Nephron progenitor cell (in vitro differentiated cells): Measurements from ENCODE around the gene PPP1R26.

Experiments
- DNase-seq: peaks from one replicate; pipeline ENCODE4 v3.0.0; 2021
- H3K27ac Mint-ChIP-seq: 2 replicates; pipeline ENCODE4 v1.8.0; 2021; ENCODE audit warnings: mild to moderate bottlenecking, moderate library complexity, mixed read lengths
- H3K27me3 Mint-ChIP-seq: 2 replicates; pipeline ENCODE4 v1.8.0; 2021; ENCODE audit warnings: mild to moderate bottlenecking, low read depth, mixed read lengths; ENCODE audit not compliant: poor library complexity
- H3K36me3 Mint-ChIP-seq: 2 replicates; pipeline ENCODE4 v1.8.0; 2021; ENCODE audit warnings: low read depth, mixed read lengths
- H3K4me1 Mint-ChIP-seq: 2 replicates; pipeline ENCODE4 v1.8.0; 2021; ENCODE audit warnings: mixed read lengths
- H3K4me3 Mint-ChIP-seq: 2 replicates; pipeline ENCODE4 v1.8.0; 2021; ENCODE audit warnings: mild to moderate bottlenecking, moderate library complexity, mixed read lengths
- H3K9me3 Mint-ChIP-seq: 2 replicates; pipeline ENCODE4 v1.8.0; 2021; ENCODE audit warnings: mild to moderate bottlenecking, moderate library complexity, mixed read lengths
- TF ChIP-seq, protein P1 (sequence below): fragments of 200-600 bp; sonication (generic); IDR thresholded peaks from 2 replicates; pipeline ENCODE4 v1.5.0; 2021; ENCODE audit warnings: antibody characterized with exemption

PPP1R26 gene

GRCh38 chr9:135487281-135488012 is 7.9 kb downstream of the PPP1R26 start:
- TF ChIP-seq, protein P1, sequence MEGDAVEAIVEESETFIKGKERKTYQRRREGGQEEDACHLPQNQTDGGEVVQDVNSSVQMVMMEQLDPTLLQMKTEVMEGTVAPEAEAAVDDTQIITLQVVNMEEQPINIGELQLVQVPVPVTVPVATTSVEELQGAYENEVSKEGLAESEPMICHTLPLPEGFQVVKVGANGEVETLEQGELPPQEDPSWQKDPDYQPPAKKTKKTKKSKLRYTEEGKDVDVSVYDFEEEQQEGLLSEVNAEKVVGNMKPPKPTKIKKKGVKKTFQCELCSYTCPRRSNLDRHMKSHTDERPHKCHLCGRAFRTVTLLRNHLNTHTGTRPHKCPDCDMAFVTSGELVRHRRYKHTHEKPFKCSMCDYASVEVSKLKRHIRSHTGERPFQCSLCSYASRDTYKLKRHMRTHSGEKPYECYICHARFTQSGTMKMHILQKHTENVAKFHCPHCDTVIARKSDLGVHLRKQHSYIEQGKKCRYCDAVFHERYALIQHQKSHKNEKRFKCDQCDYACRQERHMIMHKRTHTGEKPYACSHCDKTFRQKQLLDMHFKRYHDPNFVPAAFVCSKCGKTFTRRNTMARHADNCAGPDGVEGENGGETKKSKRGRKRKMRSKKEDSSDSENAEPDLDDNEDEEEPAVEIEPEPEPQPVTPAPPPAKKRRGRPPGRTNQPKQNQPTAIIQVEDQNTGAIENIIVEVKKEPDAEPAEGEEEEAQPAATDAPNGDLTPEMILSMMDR, result no peak
- peaks cover 34% of the 10 kb centered on the region for H3K36me3 Mint-ChIP-seq
- peaks cover 2% of the 10 kb centered on the region for H3K27me3 Mint-ChIP-seq
- no peaks in the 10 kb centered on the region for H3K9me3 Mint-ChIP-seq
- no peak overlapping the region for H3K4me3 Mint-ChIP-seq
- DNase-seq, result no peak
- peaks cover 17% of the 10 kb centered on the region for H3K4me1 Mint-ChIP-seq
- H3K27ac Mint-ChIP-seq, result no peak overlapping the region

DNA sequence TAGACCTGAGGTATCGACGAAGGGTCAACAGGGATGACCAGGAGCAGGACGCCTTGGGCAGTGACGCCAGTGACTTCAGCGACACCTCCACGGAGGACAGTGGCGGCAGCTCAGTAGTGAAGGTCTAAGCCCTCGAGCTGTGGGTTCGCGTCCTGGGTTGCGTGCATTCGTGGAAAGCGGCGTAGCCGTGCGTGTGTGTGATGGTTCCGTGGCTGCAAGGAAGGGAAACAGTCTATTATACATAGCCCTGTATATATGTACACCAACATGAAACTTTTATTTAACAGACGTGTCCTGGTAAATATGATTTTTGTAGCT is 8.4 kb downstream of the PPP1R26 start:
- TF ChIP-seq, protein P1, result no peak

DNA sequence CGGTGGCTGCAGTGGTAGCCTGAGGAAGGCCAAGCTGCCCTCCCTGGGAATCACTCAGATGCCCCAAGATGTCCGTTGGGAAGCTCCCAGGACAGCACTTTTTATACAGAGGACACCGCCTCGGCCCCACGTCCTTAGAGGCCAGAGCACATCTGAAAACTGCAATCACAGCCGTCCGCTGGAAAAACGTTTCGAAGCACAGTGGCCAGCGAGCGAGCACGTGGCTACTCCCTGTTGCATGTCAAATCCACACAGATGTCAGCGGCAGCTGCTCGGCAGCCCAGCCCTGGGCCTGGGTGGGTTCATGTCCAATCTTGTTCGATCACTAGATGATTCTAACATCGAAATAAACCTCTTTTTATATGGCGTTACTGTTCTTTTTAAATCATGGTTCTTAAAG is 8.9 kb downstream of the PPP1R26 start:
- Mint-ChIP-seq H3K4me1 (peaks cover 15% of the 10 kb centered on the region), H3K36me3 (peaks cover 33% of the 10 kb centered on the region), H3K27me3 (peaks cover 2% of the 10 kb centered on the region), H3K4me3 (no peak overlapping the region), H3K9me3 (no peaks in the 10 kb centered on the region), H3K27ac (no peak overlapping the region)
- TF ChIP-seq, protein P1, result no peak
- DNase-seq, result no peak

More for the DNA sequence above, 8.4 kb downstream of the PPP1R26 start:
- DNase-seq, result no peak
- Mint-ChIP-seq H3K36me3 (peaks cover 34% of the 10 kb centered on the region), H3K4me3 (no peak overlapping the region), H3K27me3 (peaks cover 2% of the 10 kb centered on the region), H3K4me1 (peaks cover 15% of the 10 kb centered on the region), H3K27ac (no peak overlapping the region), H3K9me3 (no peaks in the 10 kb centered on the region)

- H3K9me3 Mint-ChIP-seq, result no peaks in the 10 kb centered on the region
- H3K27me3 Mint-ChIP-seq, result peaks cover 2% of the 10 kb centered on the region
- H3K27ac Mint-ChIP-seq, result no peak overlapping the region
- H3K4me1 Mint-ChIP-seq, result peaks cover 15% of the 10 kb centered on the region
- TF ChIP-seq, protein P1, result no peak
- H3K36me3 Mint-ChIP-seq, result peaks cover 27% of the 10 kb centered on the region
- DNase-seq, result no peak
- no peak overlapping the region for H3K4me3 Mint-ChIP-seq
Measured at GRCh38 chr9:135489188-135489906, 9.8 kb downstream of the PPP1R26 start.

DNA sequence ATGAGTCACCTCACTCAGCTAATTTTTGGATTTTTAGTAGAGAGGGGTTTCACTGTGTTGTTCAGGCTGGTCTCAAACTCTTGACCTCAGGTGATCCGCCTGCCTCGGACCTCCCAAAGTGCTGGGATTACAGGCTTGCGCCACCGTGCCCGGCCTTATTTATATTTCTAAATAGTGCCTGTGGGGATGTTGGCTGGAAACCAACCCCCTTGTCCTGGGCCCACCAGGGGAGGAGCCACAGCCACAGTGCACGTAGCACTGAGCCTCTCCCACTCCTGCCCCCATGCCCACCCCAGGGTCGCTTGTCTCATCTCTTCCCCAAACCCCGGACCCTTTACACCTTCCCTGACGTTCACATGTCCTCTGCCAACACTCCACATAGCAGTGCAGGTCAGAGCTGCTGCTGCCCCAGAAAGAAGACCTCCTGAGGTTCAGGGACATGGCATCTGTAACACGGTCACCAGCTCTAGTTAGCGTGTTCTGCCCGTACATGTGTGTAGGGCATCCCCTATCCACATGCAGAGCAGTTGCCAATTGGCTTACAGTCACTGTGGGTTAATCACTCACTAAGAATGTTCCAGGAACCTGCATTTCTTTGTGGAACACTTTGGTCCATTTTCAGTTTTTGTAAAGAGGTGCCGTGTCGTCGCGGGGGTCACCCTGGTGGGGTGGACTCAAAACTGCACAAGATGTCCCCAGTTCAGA is 10.7 kb downstream of the PPP1R26 start:
- TF ChIP-seq, protein P1, result no peak
- Mint-ChIP-seq H3K27ac (no peak overlapping the region), H3K4me3 (no peak overlapping the region), H3K36me3 (peaks cover 17% of the 10 kb centered on the region), H3K4me1 (peaks cover 23% of the 10 kb centered on the region), H3K9me3 (no peaks in the 10 kb centered on the region), H3K27me3 (peaks cover 5% of the 10 kb centered on the region)
- no peak for DNase-seq
